ENCODE measurements around the gene CES2.
A peak's percentile ranks its signal among the peaks of the same experiment; 100 is the strongest.
"Not testable (repeated sequence)": the region's sequence is repeated elsewhere in the genome, so short reads cannot be mapped to it uniquely, and the experiment has no call there.

Gene CES2

GRCh38 chr16:66936889-66937554, 1.7 kb downstream of the CES2 start:
- DNase-seq: no peak

GRCh38 chr16:66937725-66938337, 2.5 kb downstream of the CES2 start:
- no peak for DNase-seq

GRCh38 chr16:66939366-66939765, 4.0 kb downstream of the CES2 start:
- no peak for DNase-seq

GRCh38 chr16:66940236-66940635, 4.9 kb downstream of the CES2 start:
- DNase-seq: no peak

- DNase-seq: no peak
Observed at GRCh38 chr16:66942981-66943380, 7.7 kb downstream of the CES2 start.

GRCh38 chr16:66943426-66944053, 8.2 kb downstream of the CES2 start:
- DNase-seq: no peak

- no peak for DNase-seq
Observed at GRCh38 chr16:66944054-66944441, 8.7 kb downstream of the CES2 start.

GRCh38 chr16:66944971-66945370, 9.7 kb downstream of the CES2 start:
- DNase-seq: not testable (repeated sequence)

- no peak for DNase-seq
Observed at GRCh38 chr16:66945939-66946338, 10.6 kb downstream of the CES2 start.

GRCh38 chr16:66946541-66946940, 11.2 kb downstream of the CES2 start:
- DNase-seq: no peak

GRCh38 chr16:66946974-66947301, 11.6 kb downstream of the CES2 start:
- peak; percentile 31 for DNase-seq

GRCh38 chr16:66947302-66948065, 12.2 kb downstream of the CES2 start:
- DNase-seq: peak; percentile 84

- peak; percentile 70 for DNase-seq
Observed at GRCh38 chr16:66948134-66948836, 13.0 kb downstream of the CES2 start.

GRCh38 chr16:66948837-66949225, 13.5 kb downstream of the CES2 start:
- peak; percentile 71 for DNase-seq

GRCh38 chr16:66949472-66949871, 14.2 kb downstream of the CES2 start:
- no peak for DNase-seq

- no peak for DNase-seq
Observed at GRCh38 chr16:66950437-66950836, 15.1 kb downstream of the CES2 start.

GRCh38 chr16:66950971-66951790, 15.9 kb downstream of the CES2 start:
- DNase-seq: no peak

- DNase-seq: no peak
Observed at GRCh38 chr16:66952430-66953110, 17.3 kb downstream of the CES2 start.

GRCh38 chr16:66953462-66954096, 18.3 kb downstream of the CES2 start:
- no peak for DNase-seq

GRCh38 chr16:66954097-66954659, 18.9 kb downstream of the CES2 start:
- DNase-seq: peak; percentile 76
